BE2C (cell line): ENCODE measurements around the gene ADAMTS12.

Source experiments
- DNase-seq: peaks from one replicate; pipeline ENCODE4 v3.0.0-alpha.2; 2020
- H3K27me3 ChIP-seq: fragments of 250-450 bp; sonication (Bioruptor Pico); 2 replicates; pipeline ENCODE4 v1.5.1; 2020; ENCODE audit warnings: mild to moderate bottlenecking
- H3K36me3 ChIP-seq: fragments of 250-450 bp; sonication (Bioruptor Pico); 2 replicates; pipeline ENCODE4 v1.5.1; 2020; ENCODE audit warnings: mild to moderate bottlenecking
- H3K4me1 ChIP-seq: fragments of 250-450 bp; sonication (Bioruptor Pico); 2 replicates; pipeline ENCODE4 v1.5.1; 2020
- H3K4me3 ChIP-seq: 2 replicates; pipeline ENCODE4 v1.5.1; 2011; ENCODE audit warnings: low read depth, low read length
- H3K9me3 ChIP-seq: fragments of 250-450 bp; sonication (Bioruptor Pico); 2 replicates; pipeline ENCODE4 v1.5.1; 2020
- TF ChIP-seq, protein P1 (sequence below): IDR thresholded peaks from 2 replicates; pipeline ENCODE4 v1.5.1; 2012; ENCODE audit warnings: mild to moderate bottlenecking, low read depth, low read length

ADAMTS12 gene

DNA sequence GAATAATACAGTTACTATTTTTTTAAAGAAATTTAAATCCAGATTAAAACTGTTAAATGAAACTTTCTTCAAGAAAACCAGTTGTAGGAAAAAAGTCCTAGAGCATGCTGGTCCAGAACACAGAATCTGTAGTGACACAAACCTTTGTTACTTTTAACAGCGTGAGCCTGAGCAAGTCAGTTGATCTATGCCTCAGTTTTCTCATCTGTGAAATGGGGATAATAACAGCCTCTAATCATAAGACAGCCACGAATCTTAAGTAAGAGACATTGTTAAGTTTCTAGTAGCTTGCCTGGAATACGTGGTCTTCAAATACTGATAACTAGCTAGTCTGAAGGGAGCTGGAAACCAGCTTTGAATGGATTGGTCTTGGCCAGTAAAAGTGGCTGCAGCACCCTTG is 158.6 kb downstream of the ADAMTS12 start:
- Histone ChIP-seq H3K4me1 (no peaks in the 10 kb centered on the region), H3K36me3 (no peaks in the 10 kb centered on the region), H3K4me3 (no peak overlapping the region), H3K9me3 (no peaks in the 10 kb centered on the region), H3K27me3 (no peaks in the 10 kb centered on the region)
- DNase-seq = no peak
- TF ChIP-seq, protein P1, sequence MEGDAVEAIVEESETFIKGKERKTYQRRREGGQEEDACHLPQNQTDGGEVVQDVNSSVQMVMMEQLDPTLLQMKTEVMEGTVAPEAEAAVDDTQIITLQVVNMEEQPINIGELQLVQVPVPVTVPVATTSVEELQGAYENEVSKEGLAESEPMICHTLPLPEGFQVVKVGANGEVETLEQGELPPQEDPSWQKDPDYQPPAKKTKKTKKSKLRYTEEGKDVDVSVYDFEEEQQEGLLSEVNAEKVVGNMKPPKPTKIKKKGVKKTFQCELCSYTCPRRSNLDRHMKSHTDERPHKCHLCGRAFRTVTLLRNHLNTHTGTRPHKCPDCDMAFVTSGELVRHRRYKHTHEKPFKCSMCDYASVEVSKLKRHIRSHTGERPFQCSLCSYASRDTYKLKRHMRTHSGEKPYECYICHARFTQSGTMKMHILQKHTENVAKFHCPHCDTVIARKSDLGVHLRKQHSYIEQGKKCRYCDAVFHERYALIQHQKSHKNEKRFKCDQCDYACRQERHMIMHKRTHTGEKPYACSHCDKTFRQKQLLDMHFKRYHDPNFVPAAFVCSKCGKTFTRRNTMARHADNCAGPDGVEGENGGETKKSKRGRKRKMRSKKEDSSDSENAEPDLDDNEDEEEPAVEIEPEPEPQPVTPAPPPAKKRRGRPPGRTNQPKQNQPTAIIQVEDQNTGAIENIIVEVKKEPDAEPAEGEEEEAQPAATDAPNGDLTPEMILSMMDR = no peak

- no peak for DNase-seq
- Histone ChIP-seq H3K27me3 (no peaks in the 10 kb centered on the region), H3K4me1 (no peaks in the 10 kb centered on the region), H3K4me3 (no peak overlapping the region), H3K9me3 (no peaks in the 10 kb centered on the region), H3K36me3 (no peaks in the 10 kb centered on the region)
- TF ChIP-seq, protein P1 = no peak
These were observed 165.2 kb downstream of the ADAMTS12 start for GRCh38 chr5:33726422-33727165.

DNA sequence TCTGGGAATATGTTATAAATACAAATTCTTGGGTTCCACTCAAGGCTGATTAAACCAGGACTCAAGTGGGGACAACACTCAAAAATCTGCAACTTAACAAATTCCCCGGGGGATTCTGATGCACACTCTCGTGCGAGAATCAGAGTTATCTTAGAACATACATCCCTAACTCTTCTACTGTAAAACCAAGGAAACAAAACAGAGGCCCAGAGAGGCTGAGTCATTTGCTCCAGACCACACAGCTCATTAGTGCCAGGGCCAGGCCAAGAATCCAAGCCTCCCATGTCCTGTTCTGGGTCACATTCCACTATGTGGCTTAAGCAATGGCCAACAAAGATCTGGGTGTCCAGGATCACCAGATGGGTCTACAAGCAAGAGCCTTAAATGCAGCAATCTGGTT is 166.0 kb downstream of the ADAMTS12 start:
- Histone ChIP-seq H3K9me3 (no peaks in the 10 kb centered on the region), H3K4me1 (no peaks in the 10 kb centered on the region), H3K4me3 (no peak overlapping the region), H3K36me3 (no peaks in the 10 kb centered on the region), H3K27me3 (no peaks in the 10 kb centered on the region)
- TF ChIP-seq, protein P1 = no peak
- DNase-seq = no peak

DNA sequence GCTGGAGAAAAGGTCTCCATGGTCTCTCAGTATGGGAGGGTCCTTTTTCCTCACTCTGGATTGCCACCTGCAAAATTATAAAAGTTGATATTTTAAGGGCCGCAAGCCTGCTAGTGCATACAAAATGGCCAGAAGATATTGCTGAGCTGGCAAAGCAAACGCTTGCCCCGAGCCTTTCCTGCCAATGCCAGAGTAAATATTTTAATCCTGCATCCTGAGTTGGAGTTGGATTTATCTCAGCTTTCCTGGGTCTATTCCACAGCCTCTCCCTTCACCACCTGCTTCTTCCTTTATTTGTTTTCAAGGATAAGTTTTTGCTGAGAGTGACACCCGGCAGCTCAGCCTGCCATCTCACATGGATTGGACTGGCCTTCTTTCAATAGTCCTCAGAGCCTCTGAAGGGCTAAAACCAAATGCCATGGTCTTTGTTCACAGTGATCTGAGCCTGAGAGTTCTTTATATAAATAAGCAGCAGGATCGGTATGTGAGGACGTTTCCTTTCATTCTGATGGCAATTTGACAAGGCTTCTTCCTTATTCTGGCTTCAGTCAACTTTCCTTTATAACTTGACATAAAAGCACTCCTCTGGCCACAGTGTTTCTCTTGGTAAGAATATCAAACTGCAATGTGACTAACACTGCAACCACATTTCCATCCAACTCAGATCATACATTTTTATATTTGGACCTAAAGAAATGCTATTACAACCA is 170.1 kb downstream of the ADAMTS12 start:
- H3K36me3 ChIP-seq = no peaks in the 10 kb centered on the region
- TF ChIP-seq, protein P1 = no peak
- no peaks in the 10 kb centered on the region for H3K9me3 ChIP-seq
- no peaks in the 10 kb centered on the region for H3K27me3 ChIP-seq
- DNase-seq = no peak
- H3K4me1 ChIP-seq = no peaks in the 10 kb centered on the region
- no peak overlapping the region for H3K4me3 ChIP-seq

DNA sequence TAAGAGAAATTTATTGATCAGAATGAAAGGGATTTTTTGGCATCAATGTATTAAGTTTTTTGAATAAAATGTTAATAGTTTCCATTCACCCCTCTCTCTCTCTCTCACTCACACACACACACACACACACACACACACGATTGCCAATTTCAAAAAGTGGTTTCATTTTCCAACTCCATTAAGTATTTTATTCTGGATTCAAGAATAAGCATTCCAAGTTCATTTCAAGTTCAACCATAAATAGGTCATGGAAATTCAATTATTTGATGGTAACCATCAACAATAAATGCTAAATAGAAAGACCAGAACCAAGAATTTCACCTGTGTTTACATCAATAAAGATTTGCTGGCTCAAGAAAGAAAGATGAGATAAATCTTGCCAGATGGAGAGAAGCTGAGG is 171.6 kb downstream of the ADAMTS12 start:
- no peak for DNase-seq

More for the DNA sequence above, 171.6 kb downstream of the ADAMTS12 start:
- Histone ChIP-seq H3K9me3 (no peaks in the 10 kb centered on the region), H3K4me3 (no peak overlapping the region), H3K27me3 (no peaks in the 10 kb centered on the region), H3K4me1 (no peaks in the 10 kb centered on the region), H3K36me3 (no peaks in the 10 kb centered on the region)
- TF ChIP-seq, protein P1 = no peak
